ENCODE results near the gene GALNT16.

GRCh38 chr14:69342928-69343525 is 83.1 kb downstream of the GALNT16 start:
- no peak for TF ChIP-seq POLR2AphosphoS5 (IDR thresholded peaks at IDR 0.05; ENCODE audit: borderline replicate concordance, low read depth, low read length)
- no peak for TF ChIP-seq EZH2 (IDR thresholded peaks at IDR 0.05)

Data from SK-N-MC (cell line).